Testis (tissue), 3 donors: ENCODE data around the gene SNRNP48. TPM values are rescaled to one million over a fixed set of nuclear protein-coding genes. Genes with fewer than 3 reads are reported as not detected.

Experiments used
- DNase-seq: peaks from one replicate; pipeline ENCODE4 v3.0.0-alpha.2; 2019
- H3K27ac ChIP-seq, 2 donors: fragments of 200-600 bp; sonication (generic); one replicate each; pipeline ENCODE4 v1.5.1; 2019
- H3K27me3 ChIP-seq: fragments of 200-600 bp; sonication (generic); one replicate; pipeline ENCODE4 v1.5.1; 2019
- H3K36me3 ChIP-seq: fragments of 200-600 bp; sonication (generic); one replicate; pipeline ENCODE4 v1.5.1; 2017; ENCODE audit warnings: low read depth; ENCODE audit errors: missing control alignments
- H3K4me1 ChIP-seq: fragments of 200-600 bp; sonication (generic); one replicate; pipeline ENCODE4 v1.5.1; 2019
- H3K4me3 ChIP-seq, 2 donors: fragments of 200-600 bp; sonication (generic); one replicate each; pipeline ENCODE4 v1.5.1; 2017 to 2019
- H3K9me3 ChIP-seq: fragments of 200-600 bp; sonication (generic); one replicate; pipeline ENCODE4 v1.5.1; 2017
- POLR2A ChIP-seq: fragments of 450-650 bp; IDR thresholded peaks from one replicate; pipeline ENCODE4 v1.6.1; 2017; ENCODE audit warnings: antibody characterized with exemption, mild to moderate bottlenecking, moderate library complexity
- WGBS, 2 donors: methylation state at CpG; one replicate each; pipeline ENCODE4 v1.1.5; 2018; 5-methylcytosine and 5-hydroxymethylcytosine counted together
- intact Hi-C: fragments of 100-400 bp; cut with DNase I; formaldehyde crosslinking; loops from one replicate; pipeline ENCODE4 v1.15.1; 2023; ENCODE audit warnings: low total_unique reads
- polyA plus RNA-seq: library from polyadenylated mRNA; stranded (reverse); fragments of 350-450 nt; fragmentation: Illumina TruSeq; extraction: RNeasy Lipid Tissue Mini Kit (QIAGEN cat#74804); gene quantifications from one replicate; pipeline ENCODE4 v1.2.3, GENCODE V29; 2014; ENCODE audit warnings: low read depth, low replicate concordance; ENCODE audit not compliant: insufficient read depth
- total RNA-seq, 2 donors: library from RNA; depleted of rRNA; stranded (reverse); fragments of >200 nt; gene quantifications; one replicate each; pipeline ENCODE4 v1.2.3, GENCODE V29; 2016
- TF ChIP-seq, protein P1 (sequence below), 3 experiments: fragments of 450-650 bp in 2 of 3; fragments of 200-600 bp in 1 of 3; sonication (generic) in 1 of 3; IDR thresholded peaks; one replicate each; pipeline ENCODE4 v1.5.1; 2016 to 2019; ENCODE audit warnings: antibody characterized with exemption in 3 of 3, mild to moderate bottlenecking in 2 of 3, moderate library complexity in 1 of 3

SNRNP48 gene
- total and polyA plus RNA-seq, 3 donors from 2014 or later, result 5.6 to 10.7 (median 8.5) TPM

DNA sequence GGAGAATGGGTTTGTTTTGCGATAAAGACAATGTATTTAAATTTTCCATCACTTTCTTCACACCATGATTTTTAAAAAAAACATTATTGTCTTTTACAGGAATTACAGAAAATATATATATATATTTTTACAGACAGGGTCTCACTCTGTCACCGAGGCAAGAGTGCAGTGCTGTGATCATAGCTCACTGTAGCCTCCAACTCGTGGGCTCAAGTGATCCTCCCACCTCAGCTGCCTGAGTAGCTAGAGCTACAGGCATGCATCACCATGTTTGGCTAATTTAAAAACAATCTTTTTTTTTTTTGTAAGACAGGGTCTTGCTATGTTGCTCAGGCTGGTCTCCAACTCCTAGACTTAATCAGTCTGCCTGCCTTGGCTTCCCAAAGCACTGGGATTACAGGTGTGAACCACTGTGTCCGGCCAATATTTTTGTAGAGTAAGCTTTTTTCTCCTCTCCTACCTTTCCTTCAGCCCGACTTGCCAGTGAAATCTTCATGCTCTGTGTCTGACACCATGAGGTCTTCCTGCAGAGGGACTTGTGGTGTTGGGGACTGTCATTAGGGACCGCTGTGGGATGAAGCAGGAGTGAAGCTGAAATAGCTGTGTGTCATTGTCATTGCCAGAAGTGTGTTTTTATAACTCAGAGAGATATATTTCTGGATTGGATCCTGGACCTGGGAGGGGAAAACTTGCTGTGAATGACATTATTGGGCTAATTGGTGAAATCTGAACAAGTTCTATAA lies 35.3 kb upstream of the SNRNP48 start:
- Histone ChIP-seq H3K4me3 (no peak overlapping the region), H3K36me3 (no peaks in the 10 kb centered on the region), H3K27ac (no peak overlapping the region), H3K9me3 (no peaks in the 10 kb centered on the region), H3K27me3 (no peaks in the 10 kb centered on the region), H3K4me1 (no peaks in the 10 kb centered on the region)
- no peak for TF ChIP-seq POLR2A
- TF ChIP-seq, protein P1, sequence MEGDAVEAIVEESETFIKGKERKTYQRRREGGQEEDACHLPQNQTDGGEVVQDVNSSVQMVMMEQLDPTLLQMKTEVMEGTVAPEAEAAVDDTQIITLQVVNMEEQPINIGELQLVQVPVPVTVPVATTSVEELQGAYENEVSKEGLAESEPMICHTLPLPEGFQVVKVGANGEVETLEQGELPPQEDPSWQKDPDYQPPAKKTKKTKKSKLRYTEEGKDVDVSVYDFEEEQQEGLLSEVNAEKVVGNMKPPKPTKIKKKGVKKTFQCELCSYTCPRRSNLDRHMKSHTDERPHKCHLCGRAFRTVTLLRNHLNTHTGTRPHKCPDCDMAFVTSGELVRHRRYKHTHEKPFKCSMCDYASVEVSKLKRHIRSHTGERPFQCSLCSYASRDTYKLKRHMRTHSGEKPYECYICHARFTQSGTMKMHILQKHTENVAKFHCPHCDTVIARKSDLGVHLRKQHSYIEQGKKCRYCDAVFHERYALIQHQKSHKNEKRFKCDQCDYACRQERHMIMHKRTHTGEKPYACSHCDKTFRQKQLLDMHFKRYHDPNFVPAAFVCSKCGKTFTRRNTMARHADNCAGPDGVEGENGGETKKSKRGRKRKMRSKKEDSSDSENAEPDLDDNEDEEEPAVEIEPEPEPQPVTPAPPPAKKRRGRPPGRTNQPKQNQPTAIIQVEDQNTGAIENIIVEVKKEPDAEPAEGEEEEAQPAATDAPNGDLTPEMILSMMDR (IDR thresholded peaks at IDR 0.05), result no peak
- intact Hi-C loops, result no loop called here
- DNase-seq, result no peak
- 76 to 77% methylated on average over 6 of the region's 6 CpGs for WGBS, 2 donors

DNA sequence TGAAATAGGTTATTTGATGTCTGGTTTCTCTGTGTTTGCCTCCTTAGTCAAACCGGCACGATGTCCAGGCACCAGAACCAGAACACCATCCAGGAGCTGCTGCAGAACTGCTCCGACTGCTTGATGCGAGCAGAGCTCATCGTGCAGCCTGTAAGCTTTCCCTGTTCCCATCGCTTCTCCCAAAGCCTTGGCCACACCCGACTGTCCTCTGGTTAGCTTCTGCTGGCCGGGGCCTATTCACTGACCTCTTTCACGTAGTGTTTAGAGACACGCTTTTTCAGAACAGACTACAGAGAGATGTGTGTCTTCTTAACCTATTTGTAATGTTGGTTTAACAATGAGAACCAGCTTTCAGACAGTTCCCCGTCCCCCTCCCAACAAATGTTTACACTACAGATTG lies 34.3 kb upstream of the SNRNP48 start:
- no peaks in the 10 kb centered on the region for H3K4me1 ChIP-seq
- no peaks in the 10 kb centered on the region for H3K9me3 ChIP-seq
- H3K36me3 ChIP-seq, result no peaks in the 10 kb centered on the region
- TF ChIP-seq, protein P1 (IDR thresholded peaks at IDR 0.05), result no peak
- TF ChIP-seq POLR2A, result no peak
- no peak overlapping the region for H3K27ac ChIP-seq
- intact Hi-C loops, result no loop called here
- H3K27me3 ChIP-seq, result no peaks in the 10 kb centered on the region
- 93 to 94% methylated on average over 11 of the region's 11 CpGs for WGBS, 2 donors
- DNase-seq, result no peak
- no peak overlapping the region for H3K4me3 ChIP-seq

DNA sequence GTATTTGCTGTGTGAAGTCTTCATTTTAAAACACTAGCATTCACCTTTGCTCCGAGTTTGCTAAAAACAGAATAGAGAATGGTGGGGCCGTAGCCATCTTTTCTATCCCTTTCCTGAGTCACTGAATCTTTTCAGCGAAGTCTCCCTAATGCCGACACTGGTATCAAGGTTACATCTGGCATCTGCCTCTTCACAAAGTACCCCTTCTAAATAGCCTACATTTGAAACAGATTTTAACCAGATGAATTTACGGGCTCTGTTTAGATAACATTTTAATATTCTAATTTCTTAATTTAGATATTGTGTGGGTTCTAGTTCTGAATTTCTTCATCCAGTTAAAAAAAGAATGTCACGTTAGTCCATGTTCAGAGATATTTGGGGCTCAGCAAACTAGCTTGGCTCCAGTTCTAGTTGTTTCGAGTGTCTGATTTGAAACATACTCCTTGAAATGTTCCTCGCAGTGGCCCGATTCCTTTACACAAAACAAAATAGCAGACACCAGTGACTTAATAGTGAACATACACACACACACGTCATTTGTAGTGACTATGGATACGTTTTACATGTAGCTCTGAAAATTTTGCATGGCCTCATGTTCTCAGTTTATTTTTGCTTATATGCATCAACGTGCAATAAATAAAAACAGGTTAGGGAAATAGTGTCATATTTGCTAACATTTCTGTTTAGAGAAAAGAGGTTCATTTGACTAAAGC lies 33.4 kb upstream of the SNRNP48 start:
- WGBS, 2 donors, result 88 to 92% methylated on average over 12 of the region's 12 CpGs
- Histone ChIP-seq H3K4me3 (no peak overlapping the region), H3K27ac (no peak overlapping the region), H3K4me1 (no peaks in the 10 kb centered on the region), H3K9me3 (no peaks in the 10 kb centered on the region), H3K27me3 (no peaks in the 10 kb centered on the region), H3K36me3 (no peaks in the 10 kb centered on the region)
- intact Hi-C loops, result no loop called here
- TF ChIP-seq POLR2A, result no peak
- TF ChIP-seq, protein P1 (IDR thresholded peaks at IDR 0.05), result no peak
- DNase-seq, result no peak

DNA sequence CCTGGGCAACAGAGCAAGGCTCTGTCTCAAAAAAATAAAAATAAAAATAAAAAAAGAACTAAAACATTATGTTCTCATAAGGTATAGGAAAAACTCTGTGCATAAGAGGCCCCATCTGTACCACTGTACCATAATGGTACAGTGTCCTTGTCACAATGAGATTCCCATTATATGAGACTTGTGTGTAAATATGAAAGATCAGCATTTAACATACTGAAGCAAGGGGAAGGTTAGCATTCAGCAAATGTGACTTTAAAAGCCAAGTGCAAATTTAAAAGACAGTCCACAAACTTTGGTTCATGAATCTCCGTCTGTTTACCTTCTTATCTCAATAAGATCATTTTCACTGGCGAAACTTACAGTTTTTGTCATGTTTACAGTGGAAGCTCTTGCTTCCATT lies 32.3 kb upstream of the SNRNP48 start:
- Histone ChIP-seq H3K27ac (no peak overlapping the region), H3K36me3 (no peaks in the 10 kb centered on the region), H3K27me3 (no peaks in the 10 kb centered on the region), H3K9me3 (no peaks in the 10 kb centered on the region), H3K4me1 (no peaks in the 10 kb centered on the region), H3K4me3 (no peak overlapping the region)
- WGBS, 2 donors, result 92 to 96% methylated on average over 2 of the region's 2 CpGs
- TF ChIP-seq, protein P1 (IDR thresholded peaks at IDR 0.05), result no peak
- TF ChIP-seq POLR2A, result no peak
- intact Hi-C loops, result no loop called here
- DNase-seq, result no peak
